Right atrium auricular region (tissue), 2 donors: ENCODE results near the gene NECAB2. TPM values are rescaled to one million over a fixed set of nuclear protein-coding genes. Genes with fewer than 3 reads are reported as not detected.
A peak's percentile ranks its signal among the peaks of the same experiment; 100 is the strongest.

Experiments
- DNase-seq: peaks from one replicate; pipeline ENCODE4 v3.0.0-alpha.2; 2019; ENCODE audit warnings: low spot score
- H3K27ac ChIP-seq, 2 donors: fragments of 200-600 bp; sonication (generic); 1 replicate in 1 of 2; 2 replicates in 1 of 2; pipeline ENCODE4 v1.5.1; 2016 to 2019
- H3K27me3 ChIP-seq, 2 donors: fragments of 200-600 bp; sonication (generic); one replicate each; pipeline versions ENCODE4 v1.5.1 to v1.6.0; 2017 to 2019
- H3K36me3 ChIP-seq: fragments of 200-600 bp; sonication (generic); one replicate; pipeline ENCODE4 v1.5.1; 2016
- H3K4me1 ChIP-seq, 2 donors: fragments of 200-600 bp; sonication (generic); one replicate each; pipeline versions ENCODE4 v1.5.1 to v1.6.0; 2017 to 2019
- H3K4me3 ChIP-seq, 2 donors: fragments of 200-600 bp; sonication (generic); 1 replicate in 1 of 2; 2 replicates in 1 of 2; pipeline ENCODE4 v1.5.1; 2017 to 2019; ENCODE audit warnings: mild to moderate bottlenecking in 1 of 2, moderate library complexity in 1 of 2
- H3K9me3 ChIP-seq, 2 donors: fragments of 200-600 bp; sonication (generic); one replicate each; pipeline ENCODE4 v1.5.1; 2019
- total RNA-seq, 2 donors: library from RNA; depleted of rRNA; stranded (reverse); fragments of >200 nt; gene quantifications; one replicate each; pipeline ENCODE4 v1.1.0, GENCODE V29; 2016
- TF ChIP-seq, protein P1 (sequence below), 2 donors: fragments of 200-600 bp; sonication (generic); IDR thresholded peaks; one replicate each; pipeline ENCODE4 v1.5.1; 2019; ENCODE audit warnings: antibody characterized with exemption in 2 of 2

Gene NECAB2
- total RNA-seq, 2 donors from 2014 or later, result 0.71 TPM; not detected in 1

DNA sequence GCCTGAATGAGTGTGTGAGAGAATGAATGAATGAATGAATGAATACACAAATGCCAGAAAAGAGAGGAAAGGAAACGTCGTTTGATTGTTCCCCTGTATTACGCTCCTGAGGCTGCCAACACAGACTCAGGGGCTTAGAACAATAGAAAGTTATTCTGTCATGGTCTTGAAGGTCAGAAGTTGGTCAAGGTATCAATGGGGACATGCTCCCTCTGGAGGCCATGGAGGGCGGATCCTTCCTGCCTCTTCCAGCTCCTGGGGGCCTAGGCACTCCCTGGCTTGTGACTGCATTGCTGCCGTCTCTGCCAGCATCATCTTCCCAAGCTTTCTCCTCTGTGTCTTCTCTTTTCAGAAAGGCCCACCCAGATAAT lies 76.1 kb downstream of the NECAB2 start:
- Histone ChIP-seq H3K4me1 (peaks cover 0 to 8% of the 10 kb centered on the region in 2 donors), H3K27ac (no peak overlapping the region), H3K9me3 (no peaks in the 10 kb centered on the region), H3K27me3 (no peaks in the 10 kb centered on the region), H3K4me3 (no peak overlapping the region), H3K36me3 (no peaks in the 10 kb centered on the region)
- TF ChIP-seq, protein P1, sequence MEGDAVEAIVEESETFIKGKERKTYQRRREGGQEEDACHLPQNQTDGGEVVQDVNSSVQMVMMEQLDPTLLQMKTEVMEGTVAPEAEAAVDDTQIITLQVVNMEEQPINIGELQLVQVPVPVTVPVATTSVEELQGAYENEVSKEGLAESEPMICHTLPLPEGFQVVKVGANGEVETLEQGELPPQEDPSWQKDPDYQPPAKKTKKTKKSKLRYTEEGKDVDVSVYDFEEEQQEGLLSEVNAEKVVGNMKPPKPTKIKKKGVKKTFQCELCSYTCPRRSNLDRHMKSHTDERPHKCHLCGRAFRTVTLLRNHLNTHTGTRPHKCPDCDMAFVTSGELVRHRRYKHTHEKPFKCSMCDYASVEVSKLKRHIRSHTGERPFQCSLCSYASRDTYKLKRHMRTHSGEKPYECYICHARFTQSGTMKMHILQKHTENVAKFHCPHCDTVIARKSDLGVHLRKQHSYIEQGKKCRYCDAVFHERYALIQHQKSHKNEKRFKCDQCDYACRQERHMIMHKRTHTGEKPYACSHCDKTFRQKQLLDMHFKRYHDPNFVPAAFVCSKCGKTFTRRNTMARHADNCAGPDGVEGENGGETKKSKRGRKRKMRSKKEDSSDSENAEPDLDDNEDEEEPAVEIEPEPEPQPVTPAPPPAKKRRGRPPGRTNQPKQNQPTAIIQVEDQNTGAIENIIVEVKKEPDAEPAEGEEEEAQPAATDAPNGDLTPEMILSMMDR (IDR thresholded peaks at IDR 0.05), result peak in 1 of 2 donors; percentile 25
- DNase-seq, result no peak

DNA sequence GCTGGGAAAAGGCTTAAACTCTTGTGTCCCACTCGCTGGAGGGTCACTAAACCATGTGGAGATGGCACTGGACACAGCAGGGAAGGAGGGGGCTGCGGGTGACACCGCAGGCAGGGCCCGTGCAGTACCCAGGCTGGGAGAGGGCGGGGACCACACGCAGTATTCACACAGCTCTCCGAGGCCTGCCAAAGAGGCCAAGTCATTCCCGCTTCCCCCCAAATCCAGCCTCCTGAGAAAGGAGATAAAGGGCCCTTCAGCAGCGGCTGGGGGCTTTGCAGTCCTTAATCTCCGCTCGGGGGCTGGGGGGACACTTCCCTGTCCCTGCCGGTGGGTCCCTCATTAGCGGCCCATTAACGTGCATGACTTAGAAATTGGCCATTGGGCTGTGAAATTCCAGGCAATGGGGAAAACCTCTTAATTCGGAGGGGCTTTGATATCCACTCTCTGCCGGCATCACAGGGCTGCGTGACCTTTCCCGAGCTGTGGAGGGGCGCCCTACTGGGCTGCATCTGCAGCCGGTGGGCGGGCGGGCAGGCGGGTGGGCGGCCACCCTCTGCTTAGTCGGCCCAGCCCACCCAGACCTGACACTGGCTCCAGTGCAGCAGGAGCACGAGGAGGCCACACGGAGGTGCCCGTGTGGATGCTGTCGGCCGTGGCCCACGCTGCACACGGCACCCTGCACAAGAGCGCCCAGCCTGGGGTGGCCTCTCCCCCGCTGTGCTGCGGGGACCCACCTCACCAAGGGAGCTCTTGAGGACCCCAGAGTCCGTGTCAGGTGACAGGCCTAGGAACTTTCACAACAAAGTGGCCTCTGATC lies 77.2 kb downstream of the NECAB2 start:
- TF ChIP-seq, protein P1 (IDR thresholded peaks at IDR 0.05), result no peak
- peaks cover 6% of the 10 kb centered on the region for H3K36me3 ChIP-seq

DNA sequence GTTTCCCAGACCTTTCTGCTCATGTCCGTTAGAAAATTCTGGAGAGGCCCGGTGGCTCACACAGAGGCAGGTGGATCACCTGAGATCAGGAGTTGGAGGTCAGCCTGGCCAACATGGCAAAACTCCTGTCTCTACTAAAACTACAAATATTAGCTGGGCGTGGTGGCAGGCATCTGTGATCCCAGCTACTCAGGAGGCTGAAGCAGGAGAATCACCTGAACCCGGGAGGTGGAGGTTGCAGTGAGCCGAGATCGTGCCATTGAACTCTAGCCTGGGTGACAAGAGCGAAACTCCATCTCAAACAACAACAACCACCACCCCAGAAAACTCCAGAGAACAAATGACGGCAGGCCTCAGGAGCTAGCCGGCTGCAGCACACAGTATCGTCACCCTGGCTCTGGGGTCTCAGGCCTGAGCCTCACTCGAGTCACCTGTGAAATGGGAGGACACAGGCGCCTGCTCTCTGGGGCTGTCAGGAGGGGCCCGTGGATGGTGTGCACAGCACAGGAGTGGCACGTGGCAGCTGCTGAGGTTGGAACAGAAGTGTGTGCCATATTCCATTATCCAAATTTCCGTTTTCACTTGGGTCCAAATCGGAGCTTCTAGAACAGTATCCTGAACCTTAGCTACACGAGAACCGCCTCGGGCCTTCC lies 77.9 kb downstream of the NECAB2 start:
- Histone ChIP-seq H3K36me3 (peaks cover 8% of the 10 kb centered on the region), H3K4me1 (peaks cover 0 to 8% of the 10 kb centered on the region in 2 donors), H3K27me3 (no peaks in the 10 kb centered on the region), H3K4me3 (no peak overlapping the region), H3K9me3 (no peaks in the 10 kb centered on the region), H3K27ac (no peak overlapping the region)
- DNase-seq, result no peak
- TF ChIP-seq, protein P1 (IDR thresholded peaks at IDR 0.05), result no peak

More for the DNA sequence above, 77.2 kb downstream of the NECAB2 start:
- no peak overlapping the region for H3K4me3 ChIP-seq
- H3K9me3 ChIP-seq, result no peaks in the 10 kb centered on the region
- H3K27ac ChIP-seq, result no peak overlapping the region
- no peak for DNase-seq
- no peaks in the 10 kb centered on the region for H3K27me3 ChIP-seq
- peaks cover 0 to 8% of the 10 kb centered on the region in 2 donors for H3K4me1 ChIP-seq

DNA sequence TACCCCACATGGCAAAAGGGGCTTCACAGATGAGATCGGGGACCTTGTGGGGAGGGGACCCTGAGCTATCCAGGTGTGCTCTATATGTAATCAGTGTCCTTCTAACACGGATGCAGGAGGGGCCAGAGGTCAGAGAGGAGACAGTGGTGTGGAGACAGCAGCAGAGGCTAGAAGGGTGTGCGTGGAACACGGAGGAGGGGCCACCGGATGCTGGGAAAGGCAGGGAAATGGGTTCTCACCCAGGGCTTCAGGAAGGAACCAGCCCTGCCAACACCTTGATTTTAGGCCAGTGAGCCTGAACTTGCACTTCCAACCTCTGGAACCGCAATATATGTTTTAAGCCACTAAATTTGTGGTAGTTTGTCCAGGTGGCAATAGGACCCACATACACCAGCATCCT lies 79.2 kb downstream of the NECAB2 start:
- Histone ChIP-seq H3K4me3 (no peak overlapping the region), H3K4me1 (peaks cover 0 to 8% of the 10 kb centered on the region in 2 donors), H3K9me3 (no peaks in the 10 kb centered on the region), H3K27ac (no peak overlapping the region), H3K27me3 (no peaks in the 10 kb centered on the region), H3K36me3 (peaks cover 8% of the 10 kb centered on the region)
- TF ChIP-seq, protein P1 (IDR thresholded peaks at IDR 0.05), result no peak
- no peak for DNase-seq

DNA sequence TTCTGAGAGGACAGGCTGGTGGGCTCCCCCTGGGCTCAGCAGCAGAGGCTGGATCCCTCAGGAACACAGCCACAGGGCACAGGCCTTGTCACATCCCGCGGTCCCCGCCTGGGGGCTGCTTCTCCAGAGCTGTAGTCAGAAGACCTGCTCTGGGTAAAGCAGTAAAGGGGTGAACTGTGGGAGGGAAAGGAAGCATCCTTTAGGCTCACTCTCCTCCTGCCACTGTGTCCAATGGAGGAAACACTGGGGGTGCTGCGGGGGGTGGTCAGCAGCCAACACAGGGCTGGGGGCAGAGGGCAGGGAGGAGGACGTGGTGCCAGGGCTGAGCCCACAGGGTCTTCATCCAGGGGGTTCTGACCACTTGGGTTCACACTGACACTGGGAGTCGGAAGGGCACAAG lies 79.6 kb downstream of the NECAB2 start:
- H3K27ac ChIP-seq, result no peak overlapping the region
- H3K9me3 ChIP-seq, result no peaks in the 10 kb centered on the region
- no peaks in the 10 kb centered on the region for H3K27me3 ChIP-seq
- H3K4me1 ChIP-seq, result peaks cover 0 to 8% of the 10 kb centered on the region in 2 donors
- peaks cover 8% of the 10 kb centered on the region for H3K36me3 ChIP-seq
- no peak for DNase-seq
- H3K4me3 ChIP-seq, result no peak overlapping the region
- TF ChIP-seq, protein P1 (IDR thresholded peaks at IDR 0.05), result no peak
